22Rv1 (cell line): ENCODE measurements around the gene LPCAT2.

Experiments
- CTCF ChIP-seq: fragments of 450-650 bp; IDR thresholded peaks from 2 replicates; pipeline ENCODE4 v1.5.1; 2017; ENCODE audit warnings: mild to moderate bottlenecking
- ZFX ChIP-seq: fragments of 450-650 bp; IDR thresholded peaks from 2 replicates; pipeline ENCODE4 v1.6.1; 2017; ENCODE audit warnings: antibody characterized with exemption, borderline replicate concordance

GRCh38 chr16:55474821-55475220 is 34.1 kb upstream of the LPCAT2 start:
- TF ChIP-seq CTCF = no peak
- TF ChIP-seq ZFX = no peak
